DMS 273 (cell line): ENCODE measurements around the gene EPAS1.
A peak's percentile ranks its signal among the peaks of the same experiment; 100 is the strongest.

Source experiments
- DNase-seq: peaks from one replicate; lab custom pipeline; 2025; ENCODE audit not compliant: unreplicated experiment; lab: John Stamatoyannopoulos, UW

EPAS1 gene

GRCh38 chr2:46430413-46430812 is 133.2 kb downstream of the EPAS1 start:
- no peak for DNase-seq

- no peak for DNase-seq
These were observed 133.8 kb downstream of the EPAS1 start for GRCh38 chr2:46430992-46431391.

- DNase-seq = peak; percentile 78
These were observed 134.5 kb downstream of the EPAS1 start for GRCh38 chr2:46431481-46432235.

GRCh38 chr2:46434851-46435273 is 137.7 kb downstream of the EPAS1 start:
- no peak for DNase-seq

GRCh38 chr2:46435353-46435752 is 138.1 kb downstream of the EPAS1 start:
- DNase-seq = no peak

- DNase-seq = no peak
These were observed 138.7 kb downstream of the EPAS1 start for GRCh38 chr2:46435796-46436360.
